B cell (primary cell): ENCODE results near the gene HIP1R.

Experiments
- CTCF ChIP-seq: fragments of 200-600 bp; IDR thresholded peaks from one replicate; pipeline ENCODE4 v1.8.0; 2022; ENCODE audit warnings: antibody characterized with exemption, mild to moderate bottlenecking
- EZH2 ChIP-seq: IDR thresholded peaks from 2 replicates; pipeline ENCODE4 v1.6.1; 2012; ENCODE audit warnings: borderline replicate concordance, low read depth, mild to moderate bottlenecking, moderate library complexity, low read length; ENCODE audit not compliant: insufficient read depth, poor library complexity, severe bottlenecking

GRCh38 chr12:122866950-122867607 lies 31.8 kb downstream of the HIP1R start:
- no peak for TF ChIP-seq EZH2
- no peak for TF ChIP-seq CTCF
